Fibroblast of the aortic adventitia (primary cell): ENCODE results near the gene SLC12A4. TPM values are rescaled to one million over a fixed set of nuclear protein-coding genes. Genes with fewer than 3 reads are reported as not detected.
"Not testable (repeated sequence)": the region's sequence is repeated elsewhere in the genome, so short reads cannot be mapped to it uniquely, and the experiment has no call there.

ENCODE experiments used
- DNase-seq: peaks from one replicate; pipeline ENCODE4 v3.0.0-alpha.2; 2010; ENCODE audit warnings: low read depth
- H3K4me3 ChIP-seq: 2 replicates; pipeline ENCODE4 v1.5.1; 2011; ENCODE audit warnings: low read depth, mild to moderate bottlenecking, control low read depth, low read length, moderate library complexity
- total RNA-seq: library from RNA; depleted of rRNA; stranded (reverse); fragments of >200 nt; gene quantifications from 2 replicates; pipeline ENCODE4 v1.2.3, GENCODE V29; 2012; ENCODE audit warnings: low replicate concordance
- TF ChIP-seq, protein P1 (sequence below): IDR thresholded peaks from 2 replicates; pipeline ENCODE4 v1.5.1; 2011; ENCODE audit warnings: mild to moderate bottlenecking, low read length, control low read depth, inconsistent platforms; ENCODE audit not compliant: insufficient read depth

Gene SLC12A4
- 32.1 and 65.6 TPM in 2 replicates for total RNA-seq

GRCh38 chr16:67968400-67969253 lies at the start of gene SLC12A4:
SLC12A4 (minus strand) TSS chr16:67968637; CDS start chr16:67968553, 84 bp downstream.
- H3K4me3 ChIP-seq, result peak within 1 kb of the TSS; percentile 89
- TF ChIP-seq, protein P1, sequence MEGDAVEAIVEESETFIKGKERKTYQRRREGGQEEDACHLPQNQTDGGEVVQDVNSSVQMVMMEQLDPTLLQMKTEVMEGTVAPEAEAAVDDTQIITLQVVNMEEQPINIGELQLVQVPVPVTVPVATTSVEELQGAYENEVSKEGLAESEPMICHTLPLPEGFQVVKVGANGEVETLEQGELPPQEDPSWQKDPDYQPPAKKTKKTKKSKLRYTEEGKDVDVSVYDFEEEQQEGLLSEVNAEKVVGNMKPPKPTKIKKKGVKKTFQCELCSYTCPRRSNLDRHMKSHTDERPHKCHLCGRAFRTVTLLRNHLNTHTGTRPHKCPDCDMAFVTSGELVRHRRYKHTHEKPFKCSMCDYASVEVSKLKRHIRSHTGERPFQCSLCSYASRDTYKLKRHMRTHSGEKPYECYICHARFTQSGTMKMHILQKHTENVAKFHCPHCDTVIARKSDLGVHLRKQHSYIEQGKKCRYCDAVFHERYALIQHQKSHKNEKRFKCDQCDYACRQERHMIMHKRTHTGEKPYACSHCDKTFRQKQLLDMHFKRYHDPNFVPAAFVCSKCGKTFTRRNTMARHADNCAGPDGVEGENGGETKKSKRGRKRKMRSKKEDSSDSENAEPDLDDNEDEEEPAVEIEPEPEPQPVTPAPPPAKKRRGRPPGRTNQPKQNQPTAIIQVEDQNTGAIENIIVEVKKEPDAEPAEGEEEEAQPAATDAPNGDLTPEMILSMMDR, result peak; percentile 10
- DNase-seq, result peak; percentile 57

GRCh38 chr16:68015681-68016080 lies 47.2 kb upstream of the SLC12A4 start, which contains the start of gene DPEP2NB:
DPEP2NB (minus strand) TSS chr16:68015911; CDS start chr16:68015770, 141 bp downstream.
- DNase-seq, result no peak
- TF ChIP-seq, protein P1, result no peak
- H3K4me3 ChIP-seq, result no peak within 1 kb of the TSS

- no peak overlapping the region for H3K4me3 ChIP-seq
- DNase-seq, result no peak
- TF ChIP-seq, protein P1, result no peak
Measured at GRCh38 chr16:68013440-68013839, 45.0 kb upstream of the SLC12A4 start.

GRCh38 chr16:68009872-68010271 lies 41.4 kb upstream of the SLC12A4 start:
- DNase-seq, H3K4me3 ChIP-seq: not testable (repeated sequence)

DNA sequence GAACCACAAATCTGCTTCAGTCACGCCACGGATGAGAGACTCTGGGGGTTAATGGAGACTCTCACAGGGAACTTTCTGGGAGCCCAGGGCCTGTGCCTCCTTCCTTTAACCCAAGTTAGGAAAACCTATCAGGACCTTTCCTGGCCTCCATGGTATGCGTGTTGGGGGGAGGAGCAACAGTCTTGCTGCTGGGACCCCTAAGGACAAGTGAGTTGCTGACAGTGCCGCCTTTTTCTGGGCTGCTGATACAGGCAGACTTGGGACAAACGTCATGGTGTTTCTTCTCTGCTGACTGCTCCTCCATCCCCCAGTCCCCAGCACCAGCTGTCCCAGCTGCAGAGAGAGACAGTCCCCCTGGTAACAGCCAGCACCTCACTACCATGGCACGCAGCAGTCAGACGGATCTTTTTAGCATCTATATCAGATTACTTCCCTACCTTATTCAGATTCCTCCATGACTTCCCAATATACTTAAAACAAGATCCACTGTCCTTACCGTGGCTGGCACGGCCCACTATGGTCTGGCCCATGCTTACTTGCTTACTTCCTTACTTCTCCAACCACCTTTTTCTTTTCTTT lies 40.8 kb upstream of the SLC12A4 start:
- H3K4me3 ChIP-seq, result no peak overlapping the region
- no peak for DNase-seq
- TF ChIP-seq, protein P1, result no peak

DNA sequence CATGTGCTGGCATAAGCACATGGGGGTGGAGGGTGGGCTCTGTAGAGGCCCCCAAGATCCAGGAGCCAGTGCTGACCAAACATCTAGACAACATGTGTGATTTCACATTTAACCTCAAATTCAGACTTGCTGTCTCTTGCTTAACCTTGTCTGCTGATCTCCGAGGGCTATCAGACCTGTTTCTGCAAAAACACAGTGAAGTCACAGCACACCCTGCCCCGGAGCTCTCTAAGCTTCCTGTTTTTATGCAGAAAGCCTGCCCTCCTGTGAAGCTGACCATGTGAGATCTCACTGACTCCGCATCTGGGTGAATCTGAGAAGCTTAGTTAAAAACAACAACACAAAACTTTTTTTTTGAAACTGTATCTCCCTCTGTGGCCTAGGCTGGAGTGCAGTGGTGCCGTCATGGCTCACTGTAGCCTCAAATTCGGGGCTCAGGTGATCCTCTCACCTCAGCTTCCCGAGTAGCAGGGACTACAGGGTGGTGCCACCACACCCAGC lies 37.4 kb upstream of the SLC12A4 start:
- TF ChIP-seq, protein P1, result no peak
- DNase-seq, result no peak
- no peak overlapping the region for H3K4me3 ChIP-seq

- TF ChIP-seq, protein P1, result no peak
- DNase-seq, result no peak
- no peak overlapping the region for H3K4me3 ChIP-seq
Measured at GRCh38 chr16:68005211-68005610, 36.8 kb upstream of the SLC12A4 start.
